Mucosa of descending colon (tissue), 3 donors: Measurements from ENCODE around the gene UBL4B. TPM values are rescaled to one million over a fixed set of nuclear protein-coding genes. Genes with fewer than 3 reads are reported as not detected.

Experiments used
- ATAC-seq: fragments of 200-7000 bp; cut with Tn5 transposase; one replicate; pipeline ENCODE4 v1.9.1; 2020; ENCODE audit warnings: mild to moderate bottlenecking, moderate library complexity
- DNase-seq, 3 donors: peaks; one replicate each; pipeline ENCODE4 v3.0.0-alpha.2; 2020
- H3K36me3 ChIP-seq: fragments of 200-600 bp; one replicate; pipeline ENCODE4 v1.8.0; 2021; ENCODE audit warnings: low read depth, mild to moderate bottlenecking
- H3K4me1 ChIP-seq: fragments of 200-600 bp; one replicate; pipeline ENCODE4 v1.8.0; 2021; ENCODE audit warnings: low read depth, mild to moderate bottlenecking
- H3K4me3 ChIP-seq: fragments of 200-600 bp; one replicate; pipeline ENCODE4 v1.8.0; 2021; ENCODE audit warnings: mild to moderate bottlenecking
- H3K9me3 ChIP-seq: fragments of 200-600 bp; one replicate; pipeline ENCODE4 v1.8.0; 2021; ENCODE audit warnings: mild to moderate bottlenecking
- intact Hi-C, 2 donors: fragments of 100-400 bp; cut with DNase I in 1 of 2; cut with micrococcal nuclease in 1 of 2; formaldehyde crosslinking; loops; one replicate each; pipeline versions ENCODE4 v1.11.0 to v1.11.1; 2022; cut with DNase I, micrococcal nuclease
- total RNA-seq, 3 donors: library from RNA; stranded (reverse); fragmentation: NEBNext Ultra II Directional in 2 of 3; extraction: Animal tissue kit (Norgen Biotek cat#: 25700) in 2 of 3; gene quantifications; one replicate each; pipeline versions ENCODE4 v1.2.1 to v1.2.4, GENCODE V29; 2021 to 2023
- TF ChIP-seq, protein P1 (sequence below): fragments of 200-600 bp; IDR thresholded peaks from one replicate; pipeline ENCODE4 v1.8.0; 2022; ENCODE audit warnings: antibody characterized with exemption, mild to moderate bottlenecking
- donor health status: DM: no; HTN: no; CAD: no; lungs with moderate emphysema.
- donor health status: DM: no; HTN: no; CAD: no.
- donor health status: DM: no; HTN: yes; CAD: no.

Gene UBL4B
- total RNA-seq, 3 donors from 2014 or later = not detected

DNA sequence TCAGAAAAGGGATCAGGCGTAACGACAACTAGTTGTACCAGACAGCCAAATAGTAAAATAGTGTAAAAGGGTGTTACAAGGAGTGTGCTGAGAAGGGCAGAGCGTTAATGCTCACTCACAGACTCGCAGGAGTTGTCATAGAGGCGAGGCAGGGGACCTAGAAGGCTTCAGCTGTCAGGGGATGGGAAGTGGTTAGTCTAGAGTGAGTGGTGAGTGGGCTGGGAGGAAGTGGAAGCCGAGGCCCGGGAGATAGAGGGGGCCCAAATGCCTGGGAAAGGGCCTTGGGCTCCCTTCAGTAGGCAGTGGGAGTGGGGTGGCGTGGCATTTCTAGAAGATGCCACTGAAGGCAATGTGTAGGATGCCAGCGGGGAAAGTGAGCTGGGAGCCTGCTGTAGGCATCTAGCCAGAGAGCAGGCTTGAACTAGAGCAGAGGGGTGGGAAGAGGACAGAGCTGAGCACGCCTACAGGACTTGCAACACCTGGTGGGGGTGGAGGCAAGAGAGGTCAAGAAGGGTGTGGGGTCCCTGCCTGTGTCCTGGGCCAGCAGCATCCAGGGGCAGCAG, 48.4 kb downstream of the UBL4B start:
- TF ChIP-seq, protein P1, sequence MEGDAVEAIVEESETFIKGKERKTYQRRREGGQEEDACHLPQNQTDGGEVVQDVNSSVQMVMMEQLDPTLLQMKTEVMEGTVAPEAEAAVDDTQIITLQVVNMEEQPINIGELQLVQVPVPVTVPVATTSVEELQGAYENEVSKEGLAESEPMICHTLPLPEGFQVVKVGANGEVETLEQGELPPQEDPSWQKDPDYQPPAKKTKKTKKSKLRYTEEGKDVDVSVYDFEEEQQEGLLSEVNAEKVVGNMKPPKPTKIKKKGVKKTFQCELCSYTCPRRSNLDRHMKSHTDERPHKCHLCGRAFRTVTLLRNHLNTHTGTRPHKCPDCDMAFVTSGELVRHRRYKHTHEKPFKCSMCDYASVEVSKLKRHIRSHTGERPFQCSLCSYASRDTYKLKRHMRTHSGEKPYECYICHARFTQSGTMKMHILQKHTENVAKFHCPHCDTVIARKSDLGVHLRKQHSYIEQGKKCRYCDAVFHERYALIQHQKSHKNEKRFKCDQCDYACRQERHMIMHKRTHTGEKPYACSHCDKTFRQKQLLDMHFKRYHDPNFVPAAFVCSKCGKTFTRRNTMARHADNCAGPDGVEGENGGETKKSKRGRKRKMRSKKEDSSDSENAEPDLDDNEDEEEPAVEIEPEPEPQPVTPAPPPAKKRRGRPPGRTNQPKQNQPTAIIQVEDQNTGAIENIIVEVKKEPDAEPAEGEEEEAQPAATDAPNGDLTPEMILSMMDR = no peak
- DNase-seq = no peak
- no peaks in the 10 kb centered on the region for H3K4me1 ChIP-seq
- no peaks in the 10 kb centered on the region for H3K9me3 ChIP-seq
- ATAC-seq = no peak
- intact Hi-C loops = no loop called here
- no peaks in the 10 kb centered on the region for H3K36me3 ChIP-seq
- H3K4me3 ChIP-seq = no peak overlapping the region

DNA sequence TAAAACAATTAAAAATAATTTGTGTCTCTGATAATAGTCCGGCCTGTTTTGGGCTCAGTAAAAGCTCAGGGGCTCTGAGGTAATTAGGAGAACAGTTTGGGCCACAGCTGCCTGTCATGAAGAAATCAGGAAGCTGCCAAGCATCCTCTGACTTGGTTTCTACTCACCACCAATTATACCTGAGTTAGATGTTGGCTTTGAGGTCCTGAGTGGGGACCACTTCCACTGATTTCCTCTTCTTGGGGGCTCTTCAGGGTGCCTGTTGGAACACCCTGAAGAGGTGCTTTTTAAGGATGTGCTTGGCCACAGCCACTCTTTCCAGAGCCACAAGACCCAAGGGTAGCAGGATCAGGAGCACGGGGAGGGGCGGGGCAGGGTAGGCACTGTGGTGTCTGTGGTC, 48.9 kb downstream of the UBL4B start:
- Histone ChIP-seq H3K4me3 (no peak overlapping the region), H3K9me3 (no peaks in the 10 kb centered on the region), H3K36me3 (no peaks in the 10 kb centered on the region), H3K4me1 (no peaks in the 10 kb centered on the region)
- TF ChIP-seq, protein P1 = no peak
- ATAC-seq (no peak), DNase-seq (no peak)
- intact Hi-C loops = no loop called here

DNA sequence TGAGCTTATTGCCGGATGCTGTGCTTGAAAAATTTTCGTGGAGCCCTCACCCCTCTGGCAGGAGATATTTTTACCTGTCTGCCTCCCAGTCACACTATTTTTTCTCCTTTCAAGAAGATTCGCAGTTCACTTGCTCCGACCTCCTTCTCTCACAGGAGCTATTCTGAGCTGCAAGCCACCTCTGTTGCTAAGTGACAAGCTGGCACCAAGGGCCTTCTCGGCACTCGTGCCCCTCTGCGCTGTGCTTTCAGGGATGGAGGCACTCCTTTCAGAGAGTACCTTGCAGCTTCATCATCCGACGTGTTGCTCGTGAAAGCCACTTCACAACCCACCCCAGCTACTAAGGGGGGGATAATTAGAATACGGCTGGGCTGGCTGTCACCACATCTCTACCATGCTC, 49.6 kb downstream of the UBL4B start:
- intact Hi-C loops = no loop called here
- no peak for DNase-seq
- no peaks in the 10 kb centered on the region for H3K9me3 ChIP-seq
- TF ChIP-seq, protein P1 = no peak
- no peak overlapping the region for H3K4me3 ChIP-seq
- H3K4me1 ChIP-seq = no peaks in the 10 kb centered on the region
- ATAC-seq = no peak
- no peaks in the 10 kb centered on the region for H3K36me3 ChIP-seq

Other genes with a start within 250 kb of the UBL4B start
- gene CSF1, start 201.6 kb upstream of the UBL4B start, total RNA-seq = 10 to 100 TPM in 2 of 3 donors, 1 to 10 TPM in 1; 6.5 to 34.4 (median 19.9) TPM
- gene AHCYL1, start 127.7 kb upstream of the UBL4B start, total RNA-seq = 100 to 1,000 TPM in 1 of 3 donors, 10 to 100 TPM in 2; 87.5 to 116 (median 87.8) TPM
- gene STRIP1, start 77.8 kb upstream of the UBL4B start, total RNA-seq = 10 to 100 TPM; 36.6 to 54.8 (median 43.4) TPM
- gene ALX3, start 41.8 kb upstream of the UBL4B start, total RNA-seq = not detected
- under 1 TPM; 0.06 to 0.73 (median 0.10) TPM for gene SLC6A17, start 38.1 kb downstream of the UBL4B start, total RNA-seq
- gene KCNC4, start 97.9 kb downstream of the UBL4B start, total RNA-seq = 10 to 100 TPM in 1 of 3 donors, 1 to 10 TPM in 2; 4.9 to 12.8 (median 8.0) TPM
- gene RBM15, start 226.9 kb downstream of the UBL4B start, total RNA-seq = 10 to 100 TPM; 24.1 to 29.0 (median 26.7) TPM